K562 (cell line): ENCODE measurements around the gene TRIM14. TPM values are rescaled to one million over a fixed set of nuclear protein-coding genes. Genes with fewer than 3 reads are reported as not detected.

ENCODE experiments used
- CBX8 ChIP-seq: fragments of 200-600 bp; sonication (generic); IDR thresholded peaks from 2 replicates; pipeline ENCODE4 v1.6.1; 2012; ENCODE audit warnings: borderline replicate concordance, mixed run types, low read depth, mild to moderate bottlenecking, moderate library complexity, mixed read lengths, low read length, control low read depth, inconsistent platforms; ENCODE audit not compliant: poor library complexity, severe bottlenecking; ENCODE audit errors: extremely low read depth
- CHD1 ChIP-seq: fragments of 200-600 bp; sonication (generic); IDR thresholded peaks from one replicate; pipeline ENCODE4 v1.6.1; 2012; ENCODE audit warnings: mild to moderate bottlenecking, moderate library complexity, low read length, inconsistent platforms
- DIDO1 ChIP-seq: fragments of 450-650 bp; IDR thresholded peaks from 2 replicates; pipeline ENCODE4 v1.6.1; 2016; ENCODE audit warnings: low read depth, missing biosample characterization, missing genetic modification characterization
- DPF2 ChIP-seq: fragments of 450-650 bp; IDR thresholded peaks from 2 replicates; pipeline ENCODE4 v1.6.1; 2016
- JUNB ChIP-seq: fragments of 450-650 bp; formaldehyde crosslinking; conservative IDR thresholded peaks from 2 replicates; pipeline ENCODE4 v1.4.0; 2020; ENCODE audit warnings: mild to moderate bottlenecking
- KLF16 ChIP-seq: IDR thresholded peaks from 2 replicates; pipeline ENCODE4 v1.6.1; 2016; ENCODE audit warnings: antibody characterized with exemption
- NONO ChIP-seq, 2 experiments: fragments of 200-400 bp in 1 of 2; fragments of 450-650 bp in 1 of 2; formaldehyde crosslinking in 1 of 2; IDR thresholded peaks; 2 replicates each; pipeline ENCODE4 v1.6.1; 2017; ENCODE audit warnings: low read depth in 2 of 2, mild to moderate bottlenecking in 2 of 2, moderate library complexity in 2 of 2, low read length in 1 of 2
- NR2C1 ChIP-seq, 2 experiments: fragments of 450-650 bp; IDR thresholded peaks; 2 replicates each; pipeline ENCODE4 v1.6.1; 2017; ENCODE audit warnings: mild to moderate bottlenecking in 2 of 2, antibody characterized with exemption in 1 of 2, inconsistent platforms in 1 of 2, missing compliant biosample characterization in 1 of 2, missing genetic modification characterization in 1 of 2
- PRMT5 ChIP-seq: sonication (generic); formaldehyde crosslinking; IDR thresholded peaks from 2 replicates; pipeline ENCODE4 v1.5.0; 2020; ENCODE audit warnings: missing genetic modification reagents
- PYGO2 ChIP-seq: fragments of 450-650 bp; IDR thresholded peaks from 2 replicates; pipeline ENCODE4 v1.6.1; 2016; ENCODE audit warnings: mild to moderate bottlenecking, missing genetic modification characterization, moderate library complexity, missing compliant biosample characterization
- RCOR1 ChIP-seq, 2 experiments: IDR thresholded peaks; 2 replicates each; pipeline ENCODE4 v1.6.1; 2012; ENCODE audit warnings: low read depth in 2 of 2, low read length in 2 of 2, borderline replicate concordance in 1 of 2, improper control_type of control experiment in 1 of 2
- TCFL5 ChIP-seq: fragments of 250-450 bp; sonication (Bioruptor Pico); conservative IDR thresholded peaks from 2 replicates; pipeline ENCODE4 v1.6.1; 2021; ENCODE audit warnings: mild to moderate bottlenecking, moderate library complexity, matching md5 sums
- ZNF23 ChIP-seq: fragments of 250-450 bp; sonication (Bioruptor Pico); IDR thresholded peaks from 2 replicates; pipeline ENCODE4 v1.4.0; 2020; ENCODE audit warnings: mild to moderate bottlenecking
- ZNF408 ChIP-seq: fragments of 250-450 bp; sonication (Bioruptor Pico); IDR thresholded peaks from 2 replicates; pipeline ENCODE4 v1.4.0; 2020; ENCODE audit warnings: low read depth, mild to moderate bottlenecking, moderate library complexity
- ZNF551 ChIP-seq: fragments of 250-450 bp; sonication (Bioruptor Pico); IDR thresholded peaks from 2 replicates; pipeline ENCODE4 v1.5.0; 2021; ENCODE audit warnings: mild to moderate bottlenecking, moderate library complexity
- ZNF79 ChIP-seq: fragments of 250-450 bp; sonication (Bioruptor Pico); IDR thresholded peaks from 2 replicates; pipeline ENCODE4 v1.4.0; 2020; ENCODE audit warnings: low read depth, mild to moderate bottlenecking, moderate library complexity
- ZSCAN29 ChIP-seq: fragments of 450-650 bp; IDR thresholded peaks from 2 replicates; pipeline ENCODE4 v1.6.1; 2017
- polyA plus RNA-seq, 8 experiments: library from polyadenylated mRNA; depleted of rRNA in 4 of 8; stranded (reverse) in 5 of 8; unstranded in 3 of 8; fragments of >200 nt; fragmentation: Nextera tagmentation in 2 of 8; fragmentation: Illumina TruSeq in 1 of 8; extraction: Ambion mirVana in 2 of 8; extraction: Trizol in 1 of 8; gene quantifications; 2 replicates each; pipeline versions ENCODE4 v1.2.1 to v1.2.3, GENCODE V29; 2011 to 2014; ENCODE audit warnings: inconsistent platforms in 1 of 8, missing spikeins in 1 of 8
- total RNA-seq, 7 experiments: library from RNA; depleted of rRNA in 6 of 7; stranded (reverse); fragments of >200 nt in 6 of 7; fragmentation: Illumina TruSeq in 2 of 7; extraction: Trizol in 2 of 7; gene quantifications; 2 replicates each; pipeline versions ENCODE4 v1.2.1 to v1.2.3, GENCODE V29; 2011 to 2021; ENCODE audit warnings: low replicate concordance in 1 of 7
- TF ChIP-seq, protein P1 (sequence below): fragments of 250-450 bp; sonication (Bioruptor Pico); IDR thresholded peaks from 2 replicates; pipeline ENCODE4 v1.5.0; 2021
- TF ChIP-seq, protein P2 (sequence below): fragments of 450-650 bp; IDR thresholded peaks from 2 replicates; pipeline ENCODE4 v1.6.1; 2014; ENCODE audit warnings: low read depth, mild to moderate bottlenecking, moderate library complexity, borderline replicate concordance
- TF ChIP-seq, protein P3 (sequence below): sonication (generic); formaldehyde crosslinking; IDR thresholded peaks from 2 replicates; pipeline ENCODE4 v1.9.0; 2022; ENCODE audit warnings: mild to moderate bottlenecking, missing genetic modification reagents

Gene TRIM14
- total and polyA plus RNA-seq, 9 of the 15 experiments (the other 6 are each of a cell fraction or from before 2014, with no cell fraction given), result 7.6 to 41.0 (median 17.9) TPM

DNA sequence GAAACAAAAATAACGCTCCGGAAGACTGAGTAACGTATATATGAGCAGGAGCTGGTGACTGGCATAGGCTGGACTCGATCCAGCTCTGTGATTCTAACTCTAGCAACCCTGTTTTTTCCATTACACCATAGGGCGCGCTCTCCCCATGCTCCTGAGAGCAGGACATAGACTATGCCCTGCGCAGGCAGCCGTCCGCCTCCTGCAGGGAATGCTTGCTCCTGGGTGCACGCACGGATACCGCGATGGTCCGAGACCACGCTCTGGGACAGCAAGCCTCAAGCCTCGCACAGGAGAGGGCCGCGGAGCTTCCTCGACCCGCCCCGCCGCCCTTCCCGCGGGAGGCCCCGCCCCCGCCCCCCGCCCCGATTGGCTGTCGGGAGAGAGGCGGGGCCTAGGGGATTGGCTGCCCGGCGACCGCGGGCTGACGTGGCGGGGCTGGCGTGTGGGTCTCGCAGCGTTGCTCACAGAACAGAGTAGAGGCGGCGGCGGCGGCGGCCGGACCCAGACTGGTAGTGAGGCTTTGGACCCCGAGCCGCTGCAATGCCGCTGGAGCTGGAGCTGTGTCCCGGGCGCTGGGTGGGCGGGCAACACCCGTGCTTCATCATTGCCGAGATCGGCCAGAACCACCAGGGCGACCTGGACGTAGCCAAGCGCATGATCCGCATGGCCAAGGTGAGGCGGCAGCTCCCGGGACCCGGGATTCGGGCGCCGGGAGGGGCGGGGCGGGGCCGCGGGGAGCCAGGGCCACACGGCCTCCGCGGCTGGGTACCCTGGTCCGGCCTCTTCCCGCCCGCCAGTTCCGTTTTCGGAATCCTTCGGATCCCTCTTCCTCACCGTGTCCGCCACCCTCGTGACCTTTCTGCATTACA, 62.5 kb downstream of the TRIM14 start, which contains the start of gene NANS (continued):
- TF ChIP-seq RCOR1 (IDR thresholded peaks at IDR 0.05; ENCODE audit: borderline replicate concordance in 1 of 2, low read depth in 2 of 2, low read length in 2 of 2), result 0 out of 4 replicates have a peak, but pooled peaks of 1 of the 2 experiments have one; percentile 22
- TF ChIP-seq, protein P1, sequence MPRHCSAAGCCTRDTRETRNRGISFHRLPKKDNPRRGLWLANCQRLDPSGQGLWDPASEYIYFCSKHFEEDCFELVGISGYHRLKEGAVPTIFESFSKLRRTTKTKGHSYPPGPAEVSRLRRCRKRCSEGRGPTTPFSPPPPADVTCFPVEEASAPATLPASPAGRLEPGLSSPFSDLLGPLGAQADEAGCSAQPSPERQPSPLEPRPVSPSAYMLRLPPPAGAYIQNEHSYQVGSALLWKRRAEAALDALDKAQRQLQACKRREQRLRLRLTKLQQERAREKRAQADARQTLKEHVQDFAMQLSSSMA (CRISPR knock-in tag), result 0 out of 2 replicates have a peak, but pooled peaks have one; percentile 11
- peak; percentile 46 to 85; a peak in 1 of 4 replicates for TF ChIP-seq NONO (IDR thresholded peaks at IDR 0.05; ENCODE audit: low read depth in 2 of 2, low read length in 1 of 2)
- TF ChIP-seq, protein P2, sequence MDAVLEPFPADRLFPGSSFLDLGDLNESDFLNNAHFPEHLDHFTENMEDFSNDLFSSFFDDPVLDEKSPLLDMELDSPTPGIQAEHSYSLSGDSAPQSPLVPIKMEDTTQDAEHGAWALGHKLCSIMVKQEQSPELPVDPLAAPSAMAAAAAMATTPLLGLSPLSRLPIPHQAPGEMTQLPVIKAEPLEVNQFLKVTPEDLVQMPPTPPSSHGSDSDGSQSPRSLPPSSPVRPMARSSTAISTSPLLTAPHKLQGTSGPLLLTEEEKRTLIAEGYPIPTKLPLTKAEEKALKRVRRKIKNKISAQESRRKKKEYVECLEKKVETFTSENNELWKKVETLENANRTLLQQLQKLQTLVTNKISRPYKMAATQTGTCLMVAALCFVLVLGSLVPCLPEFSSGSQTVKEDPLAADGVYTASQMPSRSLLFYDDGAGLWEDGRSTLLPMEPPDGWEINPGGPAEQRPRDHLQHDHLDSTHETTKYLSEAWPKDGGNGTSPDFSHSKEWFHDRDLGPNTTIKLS, result peak; percentile 90
- TF ChIP-seq TCFL5, result no peak
- no peak for TF ChIP-seq KLF16
- TF ChIP-seq ZNF551 (CRISPR knock-in tag), result no peak
- TF ChIP-seq NR2C1 (IDR thresholded peaks at IDR 0.05), result no peak
- TF ChIP-seq NR2C1 (tag; IDR thresholded peaks at IDR 0.05), result no peak
- TF ChIP-seq ZNF408 (CRISPR knock-in tag), result no peak
- no peak for TF ChIP-seq ZNF79 (CRISPR knock-in tag)
- peak; percentile 88 for TF ChIP-seq CHD1
- no peak for TF ChIP-seq JUNB (CRISPR knock-in tag)
- TF ChIP-seq PRMT5, result no peak
- no peak for TF ChIP-seq DIDO1 (tag)
- TF ChIP-seq CBX8, result no peak
- no peak for TF ChIP-seq ZNF23 (CRISPR knock-in tag)
- TF ChIP-seq, protein P3, sequence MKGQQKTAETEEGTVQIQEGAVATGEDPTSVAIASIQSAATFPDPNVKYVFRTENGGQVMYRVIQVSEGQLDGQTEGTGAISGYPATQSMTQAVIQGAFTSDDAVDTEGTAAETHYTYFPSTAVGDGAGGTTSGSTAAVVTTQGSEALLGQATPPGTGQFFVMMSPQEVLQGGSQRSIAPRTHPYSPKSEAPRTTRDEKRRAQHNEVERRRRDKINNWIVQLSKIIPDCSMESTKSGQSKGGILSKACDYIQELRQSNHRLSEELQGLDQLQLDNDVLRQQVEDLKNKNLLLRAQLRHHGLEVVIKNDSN (CRISPR knock-in tag), result peak; percentile 45; the same call in 1 of the 2 replicates
- TF ChIP-seq ZSCAN29, result no peak
- TF ChIP-seq PYGO2, result no peak
- 0 out of 2 replicates have a peak, but pooled peaks have one; percentile 18 for TF ChIP-seq DPF2
